ENCODE measurements around the gene ADAMTS4. TPM values are rescaled to one million over a fixed set of nuclear protein-coding genes. Genes with fewer than 3 reads are reported as not detected.

ADAMTS4 gene
- total and polyA plus RNA-seq, 12 donors: 1.7 to 86.1 (median 13.2) TPM

DNA sequence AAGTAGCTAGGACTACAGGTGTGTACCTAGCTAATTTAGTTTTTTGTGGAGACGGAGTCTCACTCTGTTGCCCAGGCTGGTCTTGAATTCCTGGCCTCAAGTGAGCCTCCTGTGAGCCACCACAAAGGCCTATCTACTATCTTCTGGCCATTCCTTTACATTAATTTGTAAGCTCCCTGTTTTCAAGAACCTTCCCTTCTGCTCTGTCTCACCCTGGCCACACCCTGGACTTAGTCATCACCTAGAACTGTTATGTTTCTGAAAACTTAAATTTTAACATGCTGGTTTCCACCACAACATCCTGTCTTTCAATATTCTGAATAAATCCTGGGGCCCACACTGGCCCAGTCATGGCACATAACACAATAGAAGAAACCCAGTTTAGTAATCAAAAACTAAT is 16.6 kb downstream of the ADAMTS4 start:
- WGBS, 2 donors: 92 to 100% methylated on average over 1 of the region's 1 CpG

DNA sequence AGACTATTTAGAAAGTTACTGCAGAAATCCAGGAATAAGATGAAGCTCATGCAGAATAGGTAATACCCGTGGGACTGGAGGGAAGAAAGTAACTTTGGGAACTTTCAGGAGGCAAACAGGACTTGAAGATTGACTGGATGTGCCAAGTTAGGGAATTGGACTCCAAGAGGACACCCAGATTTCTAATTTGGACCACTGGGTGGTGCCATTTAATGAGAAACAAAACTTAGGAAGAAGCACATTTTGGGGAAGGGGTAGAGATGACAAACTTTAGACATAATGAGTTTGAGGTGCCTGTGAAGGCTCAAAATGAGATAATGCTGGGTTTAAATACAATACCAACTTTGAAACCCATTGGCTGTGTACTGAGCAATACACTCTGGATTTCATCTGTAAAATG is 18.2 kb downstream of the ADAMTS4 start:
- Histone ChIP-seq H3K27ac (peak overlapping the region in 1 of 10 donors; percentile 45), H3K36me3 (peaks cover 0 to 7% (median 0%) of the 10 kb centered on the region in 9 donors), H3K9me3 (no peaks in the 10 kb centered on the region), H3K4me1 (peaks cover 5 to 70% (median 25%) of the 10 kb centered on the region in 9 donors), H3K27me3 (no peaks in the 10 kb centered on the region), H3K4me3 (no peak overlapping the region)
- intact Hi-C loops (cut with DNase I): no loop called here
- no peak for DNase-seq
- WGBS, 2 donors: 51 to 62% methylated on average over 1 of the region's 1 CpG
- TF ChIP-seq, protein P1, sequence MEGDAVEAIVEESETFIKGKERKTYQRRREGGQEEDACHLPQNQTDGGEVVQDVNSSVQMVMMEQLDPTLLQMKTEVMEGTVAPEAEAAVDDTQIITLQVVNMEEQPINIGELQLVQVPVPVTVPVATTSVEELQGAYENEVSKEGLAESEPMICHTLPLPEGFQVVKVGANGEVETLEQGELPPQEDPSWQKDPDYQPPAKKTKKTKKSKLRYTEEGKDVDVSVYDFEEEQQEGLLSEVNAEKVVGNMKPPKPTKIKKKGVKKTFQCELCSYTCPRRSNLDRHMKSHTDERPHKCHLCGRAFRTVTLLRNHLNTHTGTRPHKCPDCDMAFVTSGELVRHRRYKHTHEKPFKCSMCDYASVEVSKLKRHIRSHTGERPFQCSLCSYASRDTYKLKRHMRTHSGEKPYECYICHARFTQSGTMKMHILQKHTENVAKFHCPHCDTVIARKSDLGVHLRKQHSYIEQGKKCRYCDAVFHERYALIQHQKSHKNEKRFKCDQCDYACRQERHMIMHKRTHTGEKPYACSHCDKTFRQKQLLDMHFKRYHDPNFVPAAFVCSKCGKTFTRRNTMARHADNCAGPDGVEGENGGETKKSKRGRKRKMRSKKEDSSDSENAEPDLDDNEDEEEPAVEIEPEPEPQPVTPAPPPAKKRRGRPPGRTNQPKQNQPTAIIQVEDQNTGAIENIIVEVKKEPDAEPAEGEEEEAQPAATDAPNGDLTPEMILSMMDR (IDR thresholded peaks at IDR 0.05): peak in 4 of 9 donors; percentile 39 to 51 (median 44)
- no peak for ATAC-seq

More for the DNA sequence above, 16.6 kb downstream of the ADAMTS4 start:
- peak overlapping the region in 2 of 10 donors; percentile 37 to 87 for H3K27ac ChIP-seq
- no peak for ATAC-seq
- TF ChIP-seq, protein P1 (IDR thresholded peaks at IDR 0.05): no peak
- intact Hi-C loops (cut with DNase I): no loop called here
- no peak overlapping the region for H3K4me3 ChIP-seq
- DNase-seq: no peak
- no peaks in the 10 kb centered on the region for H3K9me3 ChIP-seq
- H3K4me1 ChIP-seq: peaks cover 8 to 73% (median 28%) of the 10 kb centered on the region in 9 donors
- no peaks in the 10 kb centered on the region for H3K36me3 ChIP-seq
- no peaks in the 10 kb centered on the region for H3K27me3 ChIP-seq

- Histone ChIP-seq H3K27ac (no peak overlapping the region), H3K9me3 (no peaks in the 10 kb centered on the region), H3K27me3 (no peaks in the 10 kb centered on the region), H3K36me3 (peaks cover 0 to 17% (median 6%) of the 10 kb centered on the region in 9 donors), H3K4me3 (no peak overlapping the region), H3K4me1 (peaks cover 3 to 61% (median 17%) of the 10 kb centered on the region in 9 donors)
- DNase-seq: no peak
- WGBS, 2 donors: 93 to 95% methylated on average over 3 of the region's 3 CpGs
- intact Hi-C loops (cut with DNase I): loop anchor here in 1 of 10 donors (2.0 kb wide), 1 partner anchor 43 kb away; the partner anchor contains the start of gene APOA2
- no peak for ATAC-seq
- TF ChIP-seq, protein P1 (IDR thresholded peaks at IDR 0.05): no peak
Measured at GRCh38 chr1:161179698-161180097, 19.2 kb downstream of the ADAMTS4 start.

GRCh38 chr1:161177936-161178244 is 21.0 kb downstream of the ADAMTS4 start:
- WGBS, 2 donors: 49 to 62% methylated on average over 9 of the region's 9 CpGs
- Histone ChIP-seq H3K27me3 (no peaks in the 10 kb centered on the region), H3K36me3 (peaks cover 0 to 35% (median 10%) of the 10 kb centered on the region in 9 donors), H3K4me3 (peak overlapping the region in 9 of 10 donors; percentile 60 to 89 (median 73)), H3K27ac (peak overlapping the region; percentile 70 to 93 (median 88)), H3K4me1 (peaks cover 3 to 53% (median 24%) of the 10 kb centered on the region in 9 donors), H3K9me3 (no peaks in the 10 kb centered on the region)
- intact Hi-C loops (cut with DNase I): loop anchor here in 1 of 10 donors (2.0 kb wide), 1 partner anchor 45 kb away; the partner anchor contains the start of gene APOA2
- TF ChIP-seq, protein P1 (IDR thresholded peaks at IDR 0.05): peak in 1 of 9 donors; percentile 2
- no peak for DNase-seq
- no peak for ATAC-seq

Measured in heart right ventricle (tissue), 16 donors.